Sigmoid colon (tissue), 4 donors: ENCODE data around the gene CLIC5.

Source experiments
- CTCF ChIP-seq, 4 experiments: fragments of 450-650 bp in 3 of 4; fragments of 200-600 bp in 1 of 4; IDR thresholded peaks; one replicate each; pipeline ENCODE4 v1.5.1; 2016 to 2019; ENCODE audit warnings: antibody characterized with exemption in 4 of 4, mild to moderate bottlenecking in 3 of 4, moderate library complexity in 2 of 4
- EP300 ChIP-seq, 4 donors: sonication (generic); formaldehyde crosslinking; IDR thresholded peaks; one replicate each; pipeline ENCODE4 v1.6.1; 2017; ENCODE audit warnings: antibody characterized with exemption in 4 of 4

GRCh38 chr6:45966340-45966739 is 49.3 kb downstream of the CLIC5 start:
- TF ChIP-seq EP300 (IDR thresholded peaks at IDR 0.05) (no peak), CTCF (IDR thresholded peaks at IDR 0.05) (no peak)
